Stimulated activated CD4-positive, alpha-beta T cell treated with anti-CD3 and anti-CD28 coated beads, TNF-alpha, amount 100 ng/mL, for 4 hours (primary cell): ENCODE measurements around the gene SSX4.
"Not testable (repeated sequence)": the region's sequence is repeated elsewhere in the genome, so short reads cannot be mapped to it uniquely, and the experiment has no call there.

Experiments
- DNase-seq, 3 experiments: peaks; one replicate each; pipeline ENCODE4 v3.0.0-alpha.2; 2020; ENCODE audit warnings: low read depth in 3 of 3

Gene SSX4

GRCh38 chrX:48383239-48383638 lies at the start of gene SSX4:
SSX4 (plus strand) TSS chrX:48383539; CDS start chrX:48384054, 515 bp downstream.
- not testable (repeated sequence) for DNase-seq

DNA sequence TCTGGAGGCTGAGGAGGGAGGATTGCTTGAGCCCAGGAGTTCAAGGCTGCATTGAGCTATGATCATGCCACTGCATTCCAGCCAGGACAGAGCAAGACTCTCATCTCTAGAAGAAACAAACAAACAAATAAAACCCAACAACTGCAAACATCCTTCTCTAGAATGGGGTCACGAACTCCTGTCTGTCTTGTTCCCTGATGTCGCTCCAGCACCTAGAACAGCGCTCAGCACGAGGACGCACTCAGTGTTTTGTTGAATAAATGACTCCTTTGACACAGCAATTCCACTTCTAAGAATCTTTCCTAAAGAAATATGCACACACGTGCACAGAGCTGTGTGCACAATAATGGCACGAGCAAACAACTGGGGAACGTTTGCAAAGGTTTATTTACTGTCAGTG lies 37.3 kb upstream of the SSX4 start:
- DNase-seq = not testable (repeated sequence)

GRCh38 chrX:48356315-48357094 lies 26.8 kb upstream of the SSX4 start, which contains the start of gene SSX3:
SSX3 (minus strand) TSS chrX:48356703; CDS start chrX:48355249, 1,454 bp downstream.
- DNase-seq = not testable (repeated sequence)

DNA sequence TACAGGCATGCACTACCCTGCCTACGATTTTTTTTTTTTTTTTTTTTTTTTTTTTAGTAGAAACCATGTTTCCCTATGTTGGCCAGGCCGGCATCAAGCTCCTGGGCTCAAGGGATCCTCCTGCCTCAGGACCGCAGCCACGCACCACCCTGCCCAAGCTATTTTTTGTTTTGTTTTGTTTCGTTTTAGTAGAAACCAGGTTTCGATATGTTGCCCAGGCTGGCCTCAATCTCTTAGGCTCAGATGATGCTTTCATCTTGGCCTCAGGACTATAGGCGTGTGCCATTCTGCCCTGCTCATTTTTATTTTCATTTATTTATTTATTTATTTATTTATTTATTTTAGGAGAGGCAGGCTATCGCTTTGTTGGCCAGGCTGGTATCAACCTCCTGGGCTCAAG lies 25.7 kb upstream of the SSX4 start:
- no peak for DNase-seq

- not testable (repeated sequence) for DNase-seq
These were observed 24.1 kb upstream of the SSX4 start for GRCh38 chrX:48359281-48359680.

DNA sequence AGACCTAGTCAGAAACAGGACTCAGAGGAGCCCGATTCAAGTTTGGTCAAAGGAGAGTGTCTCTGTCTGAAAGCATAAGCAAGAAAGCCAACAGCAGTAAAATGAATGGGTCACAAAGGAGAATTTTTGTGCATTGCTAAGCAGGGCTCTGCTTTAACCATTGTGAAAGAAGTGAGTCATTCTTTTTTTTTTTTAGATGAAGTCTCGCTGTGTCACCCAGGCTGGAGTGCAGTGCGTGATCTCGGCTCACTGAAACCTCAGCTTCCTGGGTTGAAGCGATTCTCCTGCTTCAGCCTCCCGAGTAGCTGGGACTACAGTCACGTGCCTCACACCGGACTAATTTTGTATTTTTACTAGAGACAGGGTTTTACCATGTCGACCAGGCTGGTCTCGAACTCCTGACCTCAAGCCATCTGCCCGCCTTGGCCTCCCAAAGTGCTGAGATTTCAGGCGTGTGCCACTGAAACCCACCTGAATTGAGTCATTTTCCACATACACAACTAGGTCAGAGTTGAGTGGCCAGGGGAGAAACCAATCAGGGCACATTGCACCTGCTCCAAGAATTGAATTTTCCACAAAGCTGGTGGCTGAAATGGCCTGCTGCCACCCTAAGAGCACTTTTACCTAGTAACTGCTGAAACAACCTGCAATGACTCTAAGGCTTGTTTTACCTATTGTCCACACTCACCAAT lies 15.5 kb upstream of the SSX4 start:
- not testable (repeated sequence) for DNase-seq

- DNase-seq = not testable (repeated sequence)
These were observed 12.9 kb upstream of the SSX4 start for GRCh38 chrX:48370408-48370807.

DNA sequence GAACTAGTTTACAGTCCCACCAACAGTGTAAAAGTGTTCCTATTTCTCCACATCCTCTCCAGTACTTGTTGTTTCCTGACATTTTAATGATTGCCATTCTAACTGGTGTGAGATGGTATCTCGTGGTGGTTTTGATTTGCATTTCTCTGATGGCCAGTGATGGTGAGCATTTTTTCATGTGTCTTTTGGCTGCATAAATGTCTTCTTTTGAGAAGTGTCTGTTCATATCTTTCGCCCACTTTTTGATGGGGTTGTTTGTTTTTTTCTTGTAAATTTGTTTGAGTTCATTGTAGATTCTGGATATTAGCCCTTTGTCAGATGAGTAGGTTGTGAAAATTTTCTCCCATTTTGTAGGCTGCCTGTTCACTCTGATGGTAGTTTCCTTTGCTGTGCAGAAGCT lies 13.6 kb downstream of the SSX4 start:
- DNase-seq = not testable (repeated sequence)

GRCh38 chrX:48397825-48398224 lies 14.5 kb downstream of the SSX4 start:
- not testable (repeated sequence) for DNase-seq

- DNase-seq = not testable (repeated sequence)
These were observed 28.5 kb downstream of the SSX4 start, which contains the start of gene SSX4B for GRCh38 chrX:48411860-48412259. SSX4B (minus strand) TSS chrX:48411960; CDS start chrX:48411372, 588 bp downstream.

GRCh38 chrX:48427027-48427716 lies 43.8 kb downstream of the SSX4 start:
- not testable (repeated sequence) for DNase-seq

- DNase-seq = not testable (repeated sequence)
These were observed 46.3 kb downstream of the SSX4 start for GRCh38 chrX:48429606-48430005.

- DNase-seq = not testable (repeated sequence)
These were observed 46.8 kb downstream of the SSX4 start for GRCh38 chrX:48430166-48430565.

DNA sequence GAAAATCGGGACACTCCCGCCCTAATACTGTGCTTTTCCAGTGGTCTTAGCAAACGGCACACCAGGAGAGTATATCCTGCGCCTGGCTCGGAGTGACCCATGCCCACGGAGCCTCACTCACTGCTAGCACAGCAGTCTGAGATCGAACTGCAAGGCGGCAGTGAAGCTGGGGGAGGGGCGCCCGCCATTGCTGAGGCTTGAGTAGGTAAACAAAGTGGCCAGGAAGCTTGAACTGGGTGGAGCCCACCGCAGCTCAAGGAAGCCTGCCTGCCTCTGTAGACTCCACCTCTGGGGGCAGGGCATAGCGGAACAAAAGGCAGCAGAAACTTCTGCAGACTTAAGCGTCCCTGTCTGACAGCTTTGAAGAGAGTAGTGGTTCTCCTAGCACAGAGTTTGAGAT lies 50.4 kb downstream of the SSX4 start:
- not testable (repeated sequence) for DNase-seq
